OCI-LY1 (cell line): Measurements from ENCODE around the gene CTIF.

Experiments used
- H2AFZ ChIP-seq: fragments of 200-600 bp; sonication (generic), shearing (Covaris generic); 2 replicates; pipeline ENCODE4 v1.6.0; 2014; ENCODE audit warnings: antibody characterized with exemption, mild to moderate bottlenecking, low read length
- H3F3A ChIP-seq: fragments of 200-600 bp; sonication (generic), shearing (Covaris generic); 2 replicates; pipeline ENCODE4 v1.6.0; 2014; ENCODE audit warnings: mild to moderate bottlenecking, antibody characterized with exemption, low read length, moderate library complexity; ENCODE audit not compliant: insufficient read depth
- H3K27ac ChIP-seq: fragments of 200-600 bp; sonication (generic); 2 replicates; pipeline ENCODE4 v1.5.1; 2014; ENCODE audit warnings: low read length, mixed run types, mild to moderate bottlenecking, low read depth; ENCODE audit not compliant: poor library complexity, severe bottlenecking
- H3K27me3 ChIP-seq: fragments of 200-600 bp; sonication (generic); 2 replicates; pipeline ENCODE4 v1.6.0; 2014; ENCODE audit warnings: antibody characterized with exemption, mild to moderate bottlenecking, low read length, moderate library complexity; ENCODE audit not compliant: insufficient read depth
- H3K36me3 ChIP-seq: fragments of 200-600 bp; sonication (generic); 2 replicates; pipeline ENCODE4 v1.6.1; 2014; ENCODE audit warnings: mild to moderate bottlenecking, antibody characterized with exemption, low read length, moderate library complexity, mixed read lengths; ENCODE audit not compliant: insufficient read depth
- H3K4me1 ChIP-seq: fragments of 200-600 bp; sonication (generic); 2 replicates; pipeline ENCODE4 v1.5.1; 2014; ENCODE audit warnings: mild to moderate bottlenecking, low read length, moderate library complexity; ENCODE audit not compliant: insufficient read depth, severe bottlenecking
- H3K4me2 ChIP-seq: fragments of 200-600 bp; sonication (generic), shearing (Covaris generic); 2 replicates; pipeline ENCODE4 v1.6.1; 2014; ENCODE audit warnings: low read length
- H3K4me3 ChIP-seq: fragments of 200-600 bp; sonication (generic); 2 replicates; pipeline ENCODE4 v1.5.1; 2014; ENCODE audit warnings: low read length, low read depth, mild to moderate bottlenecking, mixed read lengths; ENCODE audit not compliant: poor library complexity, severe bottlenecking
- H3K79me2 ChIP-seq: fragments of 200-600 bp; shearing (Covaris generic); 2 replicates; pipeline ENCODE4 v1.6.1; 2016; ENCODE audit warnings: mixed run types, low read length, mixed read lengths; ENCODE audit not compliant: insufficient read depth
- H3K9ac ChIP-seq: fragments of 200-600 bp; sonication (generic), shearing (Covaris generic); 2 replicates; pipeline ENCODE4 v1.6.1; 2014; ENCODE audit warnings: mild to moderate bottlenecking, low read length, mixed read lengths
- H3K9me2 ChIP-seq: fragments of 200-600 bp; sonication (generic), shearing (Covaris generic); 2 replicates; pipeline ENCODE4 v1.6.1; 2014; ENCODE audit warnings: low read depth, mild to moderate bottlenecking, low read length, mixed read lengths
- H3K9me3 ChIP-seq: fragments of 200-600 bp; shearing (Covaris generic); 2 replicates; pipeline ENCODE4 v1.6.1; 2014; ENCODE audit warnings: low read length, mixed read lengths
- H4K20me1 ChIP-seq: fragments of 200-600 bp; sonication (generic), shearing (Covaris generic); 2 replicates; pipeline ENCODE4 v1.6.0; 2016; ENCODE audit warnings: mild to moderate bottlenecking, low read length; ENCODE audit not compliant: insufficient read depth
- CTCF ChIP-seq: fragments of 200-600 bp; sonication (generic), shearing (Covaris generic); IDR thresholded peaks from 2 replicates; pipeline ENCODE4 v1.5.1; 2017; ENCODE audit warnings: mild to moderate bottlenecking, antibody characterized with exemption, low read length, moderate library complexity, mixed read lengths
- EZH2 ChIP-seq: fragments of 200-600 bp; sonication (generic), shearing (Covaris generic); IDR thresholded peaks from 2 replicates; pipeline ENCODE4 v1.8.0; 2017; ENCODE audit warnings: borderline replicate concordance, mixed run types, mild to moderate bottlenecking, antibody characterized with exemption, low read length, moderate library complexity, mixed read lengths

CTIF gene

GRCh38 chr18:48547531-48547981, 8.7 kb downstream of the CTIF start:
- Histone ChIP-seq H3K27me3 (no peaks in the 10 kb centered on the region; the same call in 1 of the 2 replicates), H3K9me3 (no peaks in the 10 kb centered on the region), H3K9me2 (no peaks in the 10 kb centered on the region), H3K36me3 (no peaks in the 10 kb centered on the region), H4K20me1 (no peaks in the 10 kb centered on the region), H3K4me3 (no peak overlapping the region), H3K4me1 (no peaks in the 10 kb centered on the region), H3F3A (no peaks in the 10 kb centered on the region), H3K9ac (no peak overlapping the region), H3K79me2 (no peaks in the 10 kb centered on the region), H3K4me2 (no peak overlapping the region), H2AFZ (no peak overlapping the region), H3K27ac (no peak overlapping the region)
- TF ChIP-seq CTCF (no peak), EZH2 (no peak)

GRCh38 chr18:48548011-48548771, 9.4 kb downstream of the CTIF start:
- Histone ChIP-seq H4K20me1 (no peaks in the 10 kb centered on the region), H3K9me3 (no peaks in the 10 kb centered on the region), H3K4me2 (no peak overlapping the region), H3K27me3 (no peaks in the 10 kb centered on the region; the same call in 1 of the 2 replicates), H3K9me2 (no peaks in the 10 kb centered on the region), H3K4me1 (no peaks in the 10 kb centered on the region), H3K36me3 (no peaks in the 10 kb centered on the region), H3F3A (no peaks in the 10 kb centered on the region), H3K9ac (no peak overlapping the region), H3K79me2 (no peaks in the 10 kb centered on the region), H3K4me3 (no peak overlapping the region), H2AFZ (no peak overlapping the region), H3K27ac (no peak overlapping the region)
- TF ChIP-seq CTCF (no peak), EZH2 (no peak)

GRCh38 chr18:48548921-48549320, 10.1 kb downstream of the CTIF start:
- Histone ChIP-seq H3K27me3 (no peaks in the 10 kb centered on the region; the same call in 1 of the 2 replicates), H3K9ac (no peak overlapping the region), H3F3A (no peaks in the 10 kb centered on the region), H3K4me1 (no peaks in the 10 kb centered on the region), H3K4me3 (no peak overlapping the region), H3K79me2 (no peaks in the 10 kb centered on the region), H2AFZ (no peak overlapping the region), H3K36me3 (no peaks in the 10 kb centered on the region), H3K9me2 (no peaks in the 10 kb centered on the region), H3K27ac (no peak overlapping the region), H3K9me3 (no peaks in the 10 kb centered on the region), H3K4me2 (no peak overlapping the region), H4K20me1 (no peaks in the 10 kb centered on the region)
- no peak for TF ChIP-seq EZH2
- no peak for TF ChIP-seq CTCF
